ENCODE data around the gene ARHGAP30.

- no peak for TF ChIP-seq POLR2AphosphoS5 (IDR thresholded peaks at IDR 0.05; ENCODE audit: low read depth, low read length)
- TF ChIP-seq POLR2A (IDR thresholded peaks at IDR 0.05; ENCODE audit: low read depth, low read length): no peak
These were observed 70.3 kb downstream of the ARHGAP30 start for GRCh38 chr1:160999376-160999775.

Measured in GM12892 (cell line).